ENCODE measurements around the gene PHACTR1.

GRCh38 chr6:13113981-13114593, 397.5 kb downstream of the PHACTR1 start:
- TF ChIP-seq EGR1 (IDR thresholded peaks at IDR 0.05; ENCODE audit: low read depth in 2 of 2) = no peak
- no peak for TF ChIP-seq MAX (IDR thresholded peaks at IDR 0.05)
- no peak for TF ChIP-seq SP1 (IDR thresholded peaks at IDR 0.05)
- no peak for TF ChIP-seq JUND (IDR thresholded peaks at IDR 0.05)
- no peak for TF ChIP-seq CTCF (IDR thresholded peaks at IDR 0.05; ENCODE audit: low read depth, low read length, missing input control)
- TF ChIP-seq YY1 (IDR thresholded peaks at IDR 0.05) = no peak
- TF ChIP-seq REST (IDR thresholded peaks at IDR 0.05) = no peak

All from liver (tissue), 3 donors.